Measurements from ENCODE around the gene ALDH9A1. TPM values are rescaled to one million over a fixed set of nuclear protein-coding genes. Genes with fewer than 3 reads are reported as not detected.

ALDH9A1 gene
- total and polyA plus RNA-seq, 2 donors (not counting 3 experiments of a cell fraction or from before 2014, with no cell fraction given), result 25.5 to 47.4 TPM

DNA sequence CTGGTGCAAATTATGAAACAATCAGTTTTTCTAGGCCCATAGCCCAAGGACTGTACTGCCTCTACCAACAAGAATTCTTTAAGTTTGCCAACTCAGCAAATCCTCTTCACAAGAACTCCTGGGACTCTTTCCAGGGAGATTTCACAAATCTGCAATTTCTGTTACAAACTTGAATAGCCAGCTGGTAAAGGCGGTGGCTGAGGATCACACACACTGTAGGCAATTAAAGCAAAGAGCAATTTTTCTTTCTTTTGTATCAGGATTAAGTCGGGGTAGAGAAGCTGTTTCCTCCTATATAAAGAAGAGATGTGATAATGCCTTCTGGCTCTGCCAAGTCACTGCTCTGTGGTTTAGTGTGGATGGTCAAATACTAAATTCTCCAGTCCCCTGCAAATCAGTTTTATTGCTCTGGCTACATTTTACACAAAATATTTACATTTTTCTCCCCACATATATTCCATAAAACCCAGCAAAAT is 1.7 kb downstream of the ALDH9A1 start:
- Histone ChIP-seq H3K9ac (replicated peaks; ENCODE audit: extremely low read depth, insufficient read depth, low read length) (no peak overlapping the region), H3K9me1 (replicated peaks; ENCODE audit: control insufficient read depth, extremely low read depth, insufficient read depth, low read length) (no peaks in the 10 kb centered on the region), H3K27me3 (ENCODE audit: control insufficient read depth in 2 of 2, insufficient read depth in 2 of 2, low read length in 2 of 2) (peaks cover 0 to 2% of the 10 kb centered on the region in 2 experiments), H3K4me3 (replicated peaks in 1 of 3; ENCODE audit: insufficient read depth in 1 of 3, low read depth in 1 of 3, low read length in 3 of 3) (peak overlapping the region in 1 of 3 experiments; percentile 66), H3K36me3 (ENCODE audit: control insufficient read depth in 2 of 2, extremely low read depth in 1 of 2, insufficient read depth in 2 of 2, low read length in 2 of 2) (no peaks in the 10 kb centered on the region), H3K79me2 (ENCODE audit: control insufficient read depth, insufficient read depth, low read length) (peaks cover 30% of the 10 kb centered on the region), H3K4me2 (ENCODE audit: insufficient read depth, low read length) (peak overlapping the region; percentile 53), H3K4me1 (ENCODE audit: control insufficient read depth, extremely low read depth, insufficient read depth, low read length) (peaks cover 21% of the 10 kb centered on the region), H2AFZ (ENCODE audit: low read depth, low read length) (no peak overlapping the region), H4K20me1 (replicated peaks; ENCODE audit: control insufficient read depth, extremely low read depth, insufficient read depth, low read length) (no peaks in the 10 kb centered on the region), H3K27ac (ENCODE audit: insufficient read depth, low read depth, low read length) (no peak overlapping the region), H3K9me3 (replicated peaks; ENCODE audit: control insufficient read depth, insufficient read depth, low read length) (no peaks in the 10 kb centered on the region)
- TF ChIP-seq CTCF (IDR thresholded peaks at IDR 0.05; ENCODE audit: extremely low read depth in 1 of 2, insufficient read depth in 1 of 2, low read depth in 1 of 2, low read length in 2 of 2) (no peak), MYC (IDR thresholded peaks at IDR 0.05; ENCODE audit: low read depth, low read length) (no peak), POLR2A (IDR thresholded peaks at IDR 0.05; ENCODE audit: low read depth, low read length) (no peak), MAX (IDR thresholded peaks at IDR 0.05; ENCODE audit: insufficient read depth, insufficient read length) (no peak), FOS (IDR thresholded peaks at IDR 0.05; ENCODE audit: borderline replicate concordance, insufficient read depth, low read length) (no peak), EZH2 (IDR thresholded peaks at IDR 0.05; ENCODE audit: borderline replicate concordance, low read depth, low read length, severe bottlenecking) (no peak), JUN (IDR thresholded peaks at IDR 0.05; ENCODE audit: borderline replicate concordance, insufficient read depth, insufficient read length, low read depth) (no peak), GATA2 (IDR thresholded peaks at IDR 0.05; ENCODE audit: insufficient read depth, insufficient read length, low read depth, low read length) (no peak), POLR2AphosphoS5 (IDR thresholded peaks at IDR 0.05; ENCODE audit: insufficient read depth, low read depth, low read length) (no peak)
- DNase-seq (ENCODE audit: low read depth, low spot score), result peak; percentile 46
- CTCF ChIA-PET, result interaction anchor here (1.4 kb wide), 1 partner anchor 66 kb away, joined by 6 read pairs; the partner anchor contains the start of gene MGST3
- dilution Hi-C loops (cut with MboI; ENCODE audit: extremely low pct_ligation_motif_present, low sequenced_read_pairs), result no loop called here
- FAIRE-seq, result no peak
- POLR2A ChIA-PET, result no interaction called here
- no TSS peak for BruUV-seq (replicated peaks)
- intact Hi-C loops (cut with micrococcal nuclease), result loop anchor here (5.0 kb wide), 1 partner anchor 216 kb away; no protein-coding TSS in a partner anchor

All from endothelial cell of umbilical vein (primary cell).